ENCODE measurements around the gene TTPAL.

DNA sequence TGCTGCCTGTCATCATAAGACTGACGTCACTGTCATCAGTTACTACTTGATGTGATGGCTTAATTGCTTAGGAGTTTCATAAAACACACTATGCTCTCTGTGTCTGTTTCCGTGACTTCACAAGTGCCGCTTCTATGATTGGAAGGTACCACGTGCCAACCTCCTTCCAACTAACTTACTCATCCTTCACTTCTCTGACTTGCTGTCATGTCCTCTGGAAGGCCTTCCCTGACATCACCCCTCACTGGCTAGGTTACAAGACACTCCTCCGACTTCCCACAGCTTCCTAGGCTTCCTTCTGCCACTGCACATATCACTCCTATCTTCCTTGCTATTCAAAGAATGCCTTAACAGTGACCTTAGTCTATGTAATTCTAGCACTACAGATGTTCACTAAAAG is 25.8 kb downstream of the TTPAL start:
- TF ChIP-seq, protein P1, sequence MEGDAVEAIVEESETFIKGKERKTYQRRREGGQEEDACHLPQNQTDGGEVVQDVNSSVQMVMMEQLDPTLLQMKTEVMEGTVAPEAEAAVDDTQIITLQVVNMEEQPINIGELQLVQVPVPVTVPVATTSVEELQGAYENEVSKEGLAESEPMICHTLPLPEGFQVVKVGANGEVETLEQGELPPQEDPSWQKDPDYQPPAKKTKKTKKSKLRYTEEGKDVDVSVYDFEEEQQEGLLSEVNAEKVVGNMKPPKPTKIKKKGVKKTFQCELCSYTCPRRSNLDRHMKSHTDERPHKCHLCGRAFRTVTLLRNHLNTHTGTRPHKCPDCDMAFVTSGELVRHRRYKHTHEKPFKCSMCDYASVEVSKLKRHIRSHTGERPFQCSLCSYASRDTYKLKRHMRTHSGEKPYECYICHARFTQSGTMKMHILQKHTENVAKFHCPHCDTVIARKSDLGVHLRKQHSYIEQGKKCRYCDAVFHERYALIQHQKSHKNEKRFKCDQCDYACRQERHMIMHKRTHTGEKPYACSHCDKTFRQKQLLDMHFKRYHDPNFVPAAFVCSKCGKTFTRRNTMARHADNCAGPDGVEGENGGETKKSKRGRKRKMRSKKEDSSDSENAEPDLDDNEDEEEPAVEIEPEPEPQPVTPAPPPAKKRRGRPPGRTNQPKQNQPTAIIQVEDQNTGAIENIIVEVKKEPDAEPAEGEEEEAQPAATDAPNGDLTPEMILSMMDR (conservative IDR thresholded peaks at IDR 0.05 in 1 of 2, IDR thresholded peaks at IDR 0.05 in 1 of 2; ENCODE audit: low read depth in 1 of 2, low read length in 2 of 2): no peak
- no peak for TF ChIP-seq EZH2 (IDR thresholded peaks at IDR 0.05; ENCODE audit: low read length, missing control alignments)

All from fibroblast of lung (primary cell).